Heart left ventricle (tissue), 13 donors: ENCODE data around the gene RUNX3.

Experiments used
- CTCF ChIP-seq, 12 donors: fragments of 200-600 bp; sonication (generic) in 4 of 12; IDR thresholded peaks; one replicate each; pipeline versions ENCODE4 v1.5.0 to v1.8.0; 2018 to 2022; ENCODE audit warnings: antibody characterized with exemption in 12 of 12, mild to moderate bottlenecking in 5 of 12
- POLR2A ChIP-seq, 2 donors: fragments of 450-650 bp; IDR thresholded peaks; one replicate each; pipeline ENCODE4 v1.6.1; 2017; ENCODE audit warnings: antibody characterized with exemption in 2 of 2, mild to moderate bottlenecking in 2 of 2, moderate library complexity in 2 of 2
- donor health status: ischemic (EF 13 %, LVEDD 7.1; RV severe dilation, severe dysfunction).
- donor health status: DM: no; HTN: yes; CAD: no.
- donor health status: DM: no; HTN: no; CAD: no.
- donor health status: ischemic (EF 25% LVEDD 6.9; RV normal size, moderate dysfunction).
- donor health status: ischemic (EF 25% LVEDD 5.7; RV mildly dilated, moderate dysfunction).
- donor health status: ischemic (EF 35%, LVEDD 5.7; RV mildly dilated, moderate dysfunction).
- donor health status: nonischemic (EF 11% LVEDD 7.7; RV severe dilation, severe dysfunction).
- donor health status: DM: yes; HTN: yes; CAD: no.
- donor health status: PGD.
- donor health status: ischemic (EF 29% LVEDD 5.4; RV normal size, mild dysfunction).
- donor health status: nonischemic (EF 23%, LVEDD 6.1; RV moderate dilation, normal function).

GRCh38 chr1:24936684-24937083 is 6.6 kb upstream of the RUNX3 start:
- TF ChIP-seq CTCF (IDR thresholded peaks at IDR 0.05) (no peak), POLR2A (IDR thresholded peaks at IDR 0.05) (no peak)
